ENCODE results near the gene HOXA7. TPM values are rescaled to one million over a fixed set of nuclear protein-coding genes. Genes with fewer than 3 reads are reported as not detected.
A peak's percentile ranks its signal among the peaks of the same experiment; 100 is the strongest.

Gene HOXA7
- total and polyA plus RNA-seq, 10 of the 15 experiments (the other 5 are each of a cell fraction or from before 2014, with no cell fraction given), result not detected

DNA sequence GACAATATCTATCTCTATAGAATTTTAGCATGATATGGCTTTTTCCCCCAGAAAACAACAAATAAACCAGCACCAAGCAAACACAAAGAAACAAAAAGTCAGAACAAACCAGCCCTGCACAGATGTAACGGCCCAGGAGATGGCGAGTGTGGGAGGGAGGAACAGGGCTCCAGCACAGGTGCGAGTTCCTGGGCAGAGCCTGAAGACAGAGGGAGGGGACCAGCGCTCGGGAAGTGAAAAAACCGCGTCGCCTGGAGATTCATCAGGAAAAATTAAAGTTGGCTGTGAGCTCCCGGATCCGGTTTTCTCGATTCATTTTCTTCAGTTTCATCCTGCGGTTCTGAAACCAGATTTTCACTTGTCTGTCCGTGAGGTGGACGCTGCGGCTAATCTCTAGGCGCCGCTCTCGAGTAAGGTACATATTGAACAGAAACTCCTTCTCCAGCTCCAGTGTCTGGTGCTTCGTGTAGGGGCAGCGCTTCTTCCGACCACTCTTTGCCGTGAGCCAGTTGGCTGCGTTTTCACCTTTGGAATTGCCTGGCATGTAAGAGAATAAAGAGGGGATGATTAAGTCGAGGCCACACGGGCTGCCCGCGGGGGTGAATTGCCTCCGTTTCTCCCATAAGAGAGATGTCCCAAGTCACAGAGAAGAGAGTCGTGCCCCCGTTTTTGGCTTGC, 15.3 kb upstream of the HOXA7 start:
- H3K36me3 ChIP-seq (ENCODE audit: control insufficient read depth in 2 of 2, insufficient read depth in 2 of 2, low read length in 1 of 2), result no peaks in the 10 kb centered on the region; a peak in 1 of 4 replicates
- intact Hi-C loops (cut with micrococcal nuclease; ENCODE audit: unreplicated experiment) (no loop called here), in situ Hi-C loops (cut with MboI) (loop anchor here (25.0 kb wide), 1 partner anchor 1084 kb away; no protein-coding TSS in a partner anchor)
- no peak overlapping the region for H3K4me3 ChIP-seq
- H3K9me3 ChIP-seq (replicated peaks; ENCODE audit: control insufficient read depth, insufficient read depth, low read length), result no peaks in the 10 kb centered on the region; the same call in 2 of the 3 replicates
- TF ChIP-seq, protein P1, sequence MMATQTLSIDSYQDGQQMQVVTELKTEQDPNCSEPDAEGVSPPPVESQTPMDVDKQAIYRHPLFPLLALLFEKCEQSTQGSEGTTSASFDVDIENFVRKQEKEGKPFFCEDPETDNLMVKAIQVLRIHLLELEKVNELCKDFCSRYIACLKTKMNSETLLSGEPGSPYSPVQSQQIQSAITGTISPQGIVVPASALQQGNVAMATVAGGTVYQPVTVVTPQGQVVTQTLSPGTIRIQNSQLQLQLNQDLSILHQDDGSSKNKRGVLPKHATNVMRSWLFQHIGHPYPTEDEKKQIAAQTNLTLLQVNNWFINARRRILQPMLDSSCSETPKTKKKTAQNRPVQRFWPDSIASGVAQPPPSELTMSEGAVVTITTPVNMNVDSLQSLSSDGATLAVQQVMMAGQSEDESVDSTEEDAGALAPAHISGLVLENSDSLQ (IDR thresholded peaks at IDR 0.05), result no peak
- TF ChIP-seq JUNB (IDR thresholded peaks at IDR 0.05), result no peak
- no peak for TF ChIP-seq CBX5 (IDR thresholded peaks at IDR 0.05; ENCODE audit: low read depth)
- TF ChIP-seq BCL11A (IDR thresholded peaks at IDR 0.05; ENCODE audit: low read depth, low read length), result no peak
- TF ChIP-seq YY1 (IDR thresholded peaks at IDR 0.05; ENCODE audit: low read depth, low read length), result no peak
- TF ChIP-seq PAX8 (IDR thresholded peaks at IDR 0.05), result no peak
- TF ChIP-seq NR2C1 (IDR thresholded peaks at IDR 0.05), result no peak
- TF ChIP-seq, protein P2, sequence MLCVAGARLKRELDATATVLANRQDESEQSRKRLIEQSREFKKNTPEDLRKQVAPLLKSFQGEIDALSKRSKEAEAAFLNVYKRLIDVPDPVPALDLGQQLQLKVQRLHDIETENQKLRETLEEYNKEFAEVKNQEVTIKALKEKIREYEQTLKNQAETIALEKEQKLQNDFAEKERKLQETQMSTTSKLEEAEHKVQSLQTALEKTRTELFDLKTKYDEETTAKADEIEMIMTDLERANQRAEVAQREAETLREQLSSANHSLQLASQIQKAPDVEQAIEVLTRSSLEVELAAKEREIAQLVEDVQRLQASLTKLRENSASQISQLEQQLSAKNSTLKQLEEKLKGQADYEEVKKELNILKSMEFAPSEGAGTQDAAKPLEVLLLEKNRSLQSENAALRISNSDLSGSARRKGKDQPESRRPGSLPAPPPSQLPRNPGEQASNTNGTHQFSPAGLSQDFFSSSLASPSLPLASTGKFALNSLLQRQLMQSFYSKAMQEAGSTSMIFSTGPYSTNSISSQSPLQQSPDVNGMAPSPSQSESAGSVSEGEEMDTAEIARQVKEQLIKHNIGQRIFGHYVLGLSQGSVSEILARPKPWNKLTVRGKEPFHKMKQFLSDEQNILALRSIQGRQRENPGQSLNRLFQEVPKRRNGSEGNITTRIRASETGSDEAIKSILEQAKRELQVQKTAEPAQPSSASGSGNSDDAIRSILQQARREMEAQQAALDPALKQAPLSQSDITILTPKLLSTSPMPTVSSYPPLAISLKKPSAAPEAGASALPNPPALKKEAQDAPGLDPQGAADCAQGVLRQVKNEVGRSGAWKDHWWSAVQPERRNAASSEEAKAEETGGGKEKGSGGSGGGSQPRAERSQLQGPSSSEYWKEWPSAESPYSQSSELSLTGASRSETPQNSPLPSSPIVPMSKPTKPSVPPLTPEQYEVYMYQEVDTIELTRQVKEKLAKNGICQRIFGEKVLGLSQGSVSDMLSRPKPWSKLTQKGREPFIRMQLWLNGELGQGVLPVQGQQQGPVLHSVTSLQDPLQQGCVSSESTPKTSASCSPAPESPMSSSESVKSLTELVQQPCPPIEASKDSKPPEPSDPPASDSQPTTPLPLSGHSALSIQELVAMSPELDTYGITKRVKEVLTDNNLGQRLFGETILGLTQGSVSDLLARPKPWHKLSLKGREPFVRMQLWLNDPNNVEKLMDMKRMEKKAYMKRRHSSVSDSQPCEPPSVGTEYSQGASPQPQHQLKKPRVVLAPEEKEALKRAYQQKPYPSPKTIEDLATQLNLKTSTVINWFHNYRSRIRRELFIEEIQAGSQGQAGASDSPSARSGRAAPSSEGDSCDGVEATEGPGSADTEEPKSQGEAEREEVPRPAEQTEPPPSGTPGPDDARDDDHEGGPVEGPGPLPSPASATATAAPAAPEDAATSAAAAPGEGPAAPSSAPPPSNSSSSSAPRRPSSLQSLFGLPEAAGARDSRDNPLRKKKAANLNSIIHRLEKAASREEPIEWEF (IDR thresholded peaks at IDR 0.05; ENCODE audit: insufficient replicate concordance, low read depth, low read length), result no peak
- no peak for TF ChIP-seq CHD2 (IDR thresholded peaks at IDR 0.05; ENCODE audit: borderline replicate concordance, low read depth, low read length)
- no peak for TF ChIP-seq RBBP5 (conservative IDR thresholded peaks at IDR 0.05)
- no peak for TF ChIP-seq DPF2 (IDR thresholded peaks at IDR 0.05)
- no peak for TF ChIP-seq TCF3 (IDR thresholded peaks at IDR 0.05; ENCODE audit: borderline replicate concordance, insufficient read depth, low read depth, low read length)
- no peak for TF ChIP-seq MEF2B (IDR thresholded peaks at IDR 0.05; ENCODE audit: partially characterized antibody, poor library complexity, severe bottlenecking)
- TF ChIP-seq RELA (IDR thresholded peaks at IDR 0.05; ENCODE audit: borderline replicate concordance, partially characterized antibody), result no peak
- TF ChIP-seq ATF7 (IDR thresholded peaks at IDR 0.05; ENCODE audit: low read depth), result no peak
- no peak for TF ChIP-seq CREM (IDR thresholded peaks at IDR 0.05; ENCODE audit: low read depth)
- WGBS (ENCODE audit: insufficient coverage, insufficient replicate concordance, low lambda C conversion rate, missing lambda C conversion rate), result 21% methylated on average over 30 of the region's 30 CpGs
- peak; percentile 48; the same call in 2 of the 3 replicates for ATAC-seq
- ChIA-PET CTCF (no interaction called here), RAD21 (ENCODE audit: unreplicated experiment) (no interaction called here), SMC1A (ENCODE audit: uncharacterized antibody, unreplicated experiment) (no interaction called here), POLR2A (no interaction called here)
- H3K27me3 ChIP-seq (replicated peaks in 1 of 2; ENCODE audit: control insufficient read depth in 2 of 2, insufficient read depth in 2 of 2, low read length in 1 of 2), result peaks cover 26 to 33% of the 10 kb centered on the region in 2 experiments
- H3K79me2 ChIP-seq (ENCODE audit: control insufficient read depth, insufficient read depth, low read length), result no peaks in the 10 kb centered on the region
- no peaks in the 10 kb centered on the region for H3K4me1 ChIP-seq (ENCODE audit: control insufficient read depth, insufficient read depth, low read length)
- H4K20me1 ChIP-seq (ENCODE audit: control insufficient read depth, insufficient read depth), result no peaks in the 10 kb centered on the region
- DNase-seq (ENCODE audit: low read depth, low spot score), result no peak
- no peak for FAIRE-seq
- no peak overlapping the region for H3K27ac ChIP-seq (ENCODE audit: control insufficient read depth, insufficient read depth)
- H2AFZ ChIP-seq (ENCODE audit: control insufficient read depth, low read depth, low read length), result no peak overlapping the region
- no TSS peak for BruUV-seq (replicated peaks)
- H3K9ac ChIP-seq (ENCODE audit: control insufficient read depth, insufficient read depth, low read length), result no peak overlapping the region
- no peak overlapping the region for H3K4me2 ChIP-seq (ENCODE audit: control insufficient read depth, insufficient read depth)
